ENCODE data around the gene ANKRD63. TPM values are rescaled to one million over a fixed set of nuclear protein-coding genes. Genes with fewer than 3 reads are reported as not detected.
A peak's percentile ranks its signal among the peaks of the same experiment; 100 is the strongest.

Gene ANKRD63
- total and polyA plus RNA-seq, 8 donors, result 0.37 TPM; not detected in 7

DNA sequence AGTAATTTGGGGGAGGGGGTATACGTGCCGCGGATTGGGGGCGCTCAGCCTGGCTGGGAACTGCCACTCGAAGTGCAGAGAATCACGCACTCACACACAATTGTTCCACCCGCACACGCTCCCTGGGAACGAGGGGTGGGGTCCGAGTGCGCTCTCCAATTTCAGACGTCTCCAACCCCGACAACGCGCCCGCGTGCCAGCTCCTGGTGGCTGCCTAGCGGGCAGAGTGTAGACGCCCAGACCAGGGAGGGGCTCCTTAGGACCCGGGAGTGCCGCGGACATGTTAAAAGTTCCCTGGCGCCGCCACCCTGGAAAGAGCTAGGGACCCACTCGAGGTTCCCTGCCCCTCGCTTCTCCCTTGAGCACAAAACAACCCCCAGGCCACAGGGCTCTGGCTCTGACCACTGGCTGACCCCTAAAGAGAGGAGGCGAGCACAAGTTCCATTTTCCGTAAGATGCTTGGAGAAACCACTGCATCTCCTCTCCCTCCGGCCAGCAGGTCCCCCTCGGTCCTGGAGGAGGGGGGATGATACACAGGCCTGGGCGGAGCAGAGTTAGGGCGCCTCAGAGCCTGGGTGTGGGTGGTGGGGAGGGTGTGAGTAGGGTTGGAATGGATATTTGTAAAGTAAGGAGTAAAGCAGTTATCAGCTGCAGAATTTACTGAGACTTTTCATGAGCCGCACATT is 894 bp upstream of the ANKRD63 start:
- WGBS, 5 donors, result 25 to 41% (median 29%) methylated on average over 26 to 33 of the region's 33 CpGs
- H3K27me3 ChIP-seq, result peaks cover 18 to 66% (median 52%) of the 10 kb centered on the region in 3 donors
- intact Hi-C loops (cut with DNase I; ENCODE audit: low total_unique reads), result loop anchor here (5.0 kb wide), 1 partner anchor 139 kb away; no protein-coding TSS in a partner anchor

GRCh38 chr15:40282147-40282868 is 556 bp downstream of the ANKRD63 start:
- Histone ChIP-seq H3K27me3 (peaks cover 18 to 76% (median 53%) of the 10 kb centered on the region in 3 donors), H3K4me3 (peak overlapping the region; percentile 44 to 71 (median 51)), H3K36me3 (peaks cover 0 to 6% (median 0%) of the 10 kb centered on the region in 4 donors), H3K27ac (peak overlapping the region in 1 of 5 donors; percentile 18), H3K4me1 (peaks cover 29 to 60% (median 41%) of the 10 kb centered on the region in 4 donors), H3K9me3 (no peaks in the 10 kb centered on the region)
- intact Hi-C loops (cut with DNase I; ENCODE audit: low total_unique reads), result loop anchor here (5.0 kb wide), 1 partner anchor 140 kb away; no protein-coding TSS in a partner anchor
- WGBS, 5 donors, result 0 to 2% (median 1%) methylated on average over 12 to 92 of the region's 92 CpGs
- DNase-seq, result peak; percentile 56 to 77
- TF ChIP-seq POLR2A (IDR thresholded peaks at IDR 0.05) (no peak), CTCF (IDR thresholded peaks at IDR 0.05) (peak in 3 of 7 experiments; percentile 9 to 25 (median 21))

More for the DNA sequence above, 894 bp upstream of the ANKRD63 start:
- Histone ChIP-seq H3K4me1 (peaks cover 29 to 60% (median 41%) of the 10 kb centered on the region in 4 donors), H3K9me3 (no peaks in the 10 kb centered on the region), H3K36me3 (peaks cover 0 to 19% (median 0%) of the 10 kb centered on the region in 4 donors), H3K4me3 (peak overlapping the region in 3 of 4 donors; percentile 49 to 71 (median 53)), H3K27ac (no peak overlapping the region)
- DNase-seq, result peak in 1 of 2 donors; percentile 46
- no peak for TF ChIP-seq CTCF (IDR thresholded peaks at IDR 0.05)
- TF ChIP-seq EP300 (IDR thresholded peaks at IDR 0.05), result no peak
- TF ChIP-seq POLR2A (IDR thresholded peaks at IDR 0.05), result no peak
- TF ChIP-seq POLR2AphosphoS5 (IDR thresholded peaks at IDR 0.05), result no peak

- Histone ChIP-seq H3K4me1 (peaks cover 29 to 60% (median 41%) of the 10 kb centered on the region in 4 donors), H3K36me3 (peaks cover 0 to 3% (median 0%) of the 10 kb centered on the region in 4 donors), H3K27ac (no peak overlapping the region), H3K27me3 (peaks cover 18 to 77% (median 53%) of the 10 kb centered on the region in 3 donors), H3K9me3 (no peaks in the 10 kb centered on the region), H3K4me3 (peak overlapping the region; percentile 44 to 71 (median 51))
- TF ChIP-seq POLR2AphosphoS5 (IDR thresholded peaks at IDR 0.05) (no peak), CTCF (IDR thresholded peaks at IDR 0.05) (no peak), EP300 (IDR thresholded peaks at IDR 0.05) (no peak), POLR2A (IDR thresholded peaks at IDR 0.05) (no peak)
- WGBS, 5 donors, result 3 to 6% (median 4%) methylated on average over 39 to 51 of the region's 51 CpGs; no CpG with 5 or more reads in 1 of the 5 donors
- intact Hi-C loops (cut with DNase I; ENCODE audit: low total_unique reads), result loop anchor here (5.0 kb wide), 1 partner anchor 141 kb away; no protein-coding TSS in a partner anchor
- no peak for DNase-seq
These were observed 1.1 kb downstream of the ANKRD63 start for GRCh38 chr15:40281801-40282146.

DNA sequence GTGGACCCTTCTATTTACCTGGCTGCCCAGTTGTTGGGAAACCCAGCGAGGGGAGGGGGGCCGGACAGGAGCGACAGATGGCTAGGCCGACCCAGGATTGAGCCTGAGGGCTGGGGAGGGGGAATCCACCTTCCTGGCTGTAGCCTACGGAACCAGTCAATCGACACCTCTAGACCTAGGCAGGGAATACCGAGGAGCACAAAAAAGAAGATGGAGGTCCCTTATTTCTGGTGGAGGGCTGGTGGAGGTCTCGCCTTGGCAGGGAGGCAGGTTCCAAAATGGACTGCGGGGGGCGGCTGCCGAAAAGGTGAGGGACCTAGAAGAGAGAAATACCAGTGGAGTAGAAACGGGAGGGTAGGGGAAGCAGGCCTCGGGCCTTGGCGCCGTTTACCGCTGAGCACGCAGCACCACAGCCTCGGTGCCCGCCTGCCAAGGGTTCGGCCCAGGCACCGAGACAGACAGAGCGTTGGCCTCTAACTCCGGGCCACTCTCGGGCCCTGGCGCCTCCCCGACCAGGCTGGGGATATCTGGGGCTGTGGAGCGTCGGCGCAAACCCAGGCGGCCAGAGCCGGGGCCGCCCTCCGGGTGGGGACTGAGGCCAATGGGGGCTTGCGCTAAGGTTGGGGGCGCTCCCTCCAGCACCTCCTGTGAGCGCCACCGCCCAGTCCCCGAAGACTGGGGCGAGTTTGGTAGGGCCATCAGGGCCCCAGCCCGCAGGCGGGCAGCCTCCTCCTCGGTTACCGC is 1.6 kb downstream of the ANKRD63 start:
- no peak for DNase-seq
- 50 to 67% (median 54%) methylated on average over 27 to 43 of the region's 43 CpGs for WGBS, 5 donors
- Histone ChIP-seq H3K27ac (no peak overlapping the region), H3K27me3 (peaks cover 18 to 77% (median 53%) of the 10 kb centered on the region in 3 donors), H3K4me1 (peaks cover 29 to 60% (median 41%) of the 10 kb centered on the region in 4 donors), H3K36me3 (no peaks in the 10 kb centered on the region), H3K4me3 (peak overlapping the region; percentile 44 to 71 (median 51)), H3K9me3 (no peaks in the 10 kb centered on the region)
- TF ChIP-seq POLR2AphosphoS5 (IDR thresholded peaks at IDR 0.05), result no peak
- TF ChIP-seq CTCF (IDR thresholded peaks at IDR 0.05), result no peak
- TF ChIP-seq EP300 (IDR thresholded peaks at IDR 0.05), result no peak
- no peak for TF ChIP-seq POLR2A (IDR thresholded peaks at IDR 0.05)
- intact Hi-C loops (cut with DNase I; ENCODE audit: low total_unique reads), result loop anchor here (5.0 kb wide), 1 partner anchor 141 kb away; no protein-coding TSS in a partner anchor
